HFF-Myc (cell line): ENCODE measurements around the gene CRYBA2.

Experiments used
- DNase-seq: peaks from one replicate; pipeline ENCODE4 v3.0.0-alpha.2; 2011; ENCODE audit warnings: low read depth; ENCODE audit errors: extremely low read depth
- H3K4me3 ChIP-seq: replicated peaks from 2 replicates; pipeline ENCODE4 v1.5.1; 2011; ENCODE audit warnings: low read depth, mild to moderate bottlenecking, control low read depth, low read length
- TF ChIP-seq, protein P1 (sequence below): IDR thresholded peaks from 2 replicates; pipeline ENCODE4 v1.5.1; 2012; ENCODE audit warnings: mild to moderate bottlenecking, low read depth, low read length, control low read depth; ENCODE audit errors: missing control alignments

CRYBA2 gene

DNA sequence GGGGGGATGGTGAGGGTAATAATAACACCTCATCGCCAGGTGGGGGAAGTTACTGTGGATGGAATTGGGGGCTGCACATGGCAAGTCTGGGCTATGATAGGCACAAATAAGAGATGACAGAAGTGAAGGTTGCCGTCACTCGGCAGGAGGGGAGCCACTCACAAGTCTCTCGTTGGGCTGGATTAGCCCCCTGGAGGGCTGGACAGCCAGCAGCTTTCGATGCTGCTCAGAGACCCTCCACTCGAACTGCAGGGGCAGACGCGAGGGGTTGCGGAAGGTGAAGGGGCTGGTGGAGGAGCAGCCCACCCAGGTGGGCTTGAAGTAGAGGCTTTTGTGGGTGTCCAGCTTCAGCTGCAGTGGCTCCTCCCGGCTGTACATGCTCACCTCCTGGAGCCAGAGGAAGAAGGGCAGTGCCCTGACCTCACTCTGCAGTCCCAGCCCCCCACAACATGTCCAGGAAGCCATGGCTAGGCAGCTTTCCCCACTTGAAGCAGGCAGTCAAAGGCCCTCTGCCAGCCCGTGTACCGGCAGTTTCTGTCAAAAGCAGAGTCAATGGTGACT, 29.9 kb upstream of the CRYBA2 start:
- no peak for DNase-seq
- TF ChIP-seq, protein P1, sequence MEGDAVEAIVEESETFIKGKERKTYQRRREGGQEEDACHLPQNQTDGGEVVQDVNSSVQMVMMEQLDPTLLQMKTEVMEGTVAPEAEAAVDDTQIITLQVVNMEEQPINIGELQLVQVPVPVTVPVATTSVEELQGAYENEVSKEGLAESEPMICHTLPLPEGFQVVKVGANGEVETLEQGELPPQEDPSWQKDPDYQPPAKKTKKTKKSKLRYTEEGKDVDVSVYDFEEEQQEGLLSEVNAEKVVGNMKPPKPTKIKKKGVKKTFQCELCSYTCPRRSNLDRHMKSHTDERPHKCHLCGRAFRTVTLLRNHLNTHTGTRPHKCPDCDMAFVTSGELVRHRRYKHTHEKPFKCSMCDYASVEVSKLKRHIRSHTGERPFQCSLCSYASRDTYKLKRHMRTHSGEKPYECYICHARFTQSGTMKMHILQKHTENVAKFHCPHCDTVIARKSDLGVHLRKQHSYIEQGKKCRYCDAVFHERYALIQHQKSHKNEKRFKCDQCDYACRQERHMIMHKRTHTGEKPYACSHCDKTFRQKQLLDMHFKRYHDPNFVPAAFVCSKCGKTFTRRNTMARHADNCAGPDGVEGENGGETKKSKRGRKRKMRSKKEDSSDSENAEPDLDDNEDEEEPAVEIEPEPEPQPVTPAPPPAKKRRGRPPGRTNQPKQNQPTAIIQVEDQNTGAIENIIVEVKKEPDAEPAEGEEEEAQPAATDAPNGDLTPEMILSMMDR = no peak
- no peak overlapping the region for H3K4me3 ChIP-seq

DNA sequence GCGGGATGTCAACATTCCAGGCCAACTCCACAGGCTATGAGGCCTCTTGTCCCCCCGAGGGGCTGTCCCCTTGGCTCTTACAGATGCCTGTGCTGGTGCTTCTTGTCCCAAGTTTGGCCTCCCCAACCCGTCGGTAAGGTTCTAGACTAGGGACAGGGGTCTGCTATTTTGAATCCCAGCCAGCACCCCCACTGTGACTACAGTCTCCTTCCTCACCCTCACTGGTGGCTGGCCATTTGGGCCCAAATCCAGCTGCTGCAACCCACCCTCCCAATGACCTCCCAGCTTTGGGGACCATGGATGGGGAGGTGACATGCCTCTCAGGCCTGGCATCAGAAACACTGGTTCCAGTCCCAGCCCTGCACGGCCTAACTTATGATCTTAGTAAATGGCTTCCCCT, 29.4 kb upstream of the CRYBA2 start:
- no peak for DNase-seq
- TF ChIP-seq, protein P1 = no peak
- no peak overlapping the region for H3K4me3 ChIP-seq

DNA sequence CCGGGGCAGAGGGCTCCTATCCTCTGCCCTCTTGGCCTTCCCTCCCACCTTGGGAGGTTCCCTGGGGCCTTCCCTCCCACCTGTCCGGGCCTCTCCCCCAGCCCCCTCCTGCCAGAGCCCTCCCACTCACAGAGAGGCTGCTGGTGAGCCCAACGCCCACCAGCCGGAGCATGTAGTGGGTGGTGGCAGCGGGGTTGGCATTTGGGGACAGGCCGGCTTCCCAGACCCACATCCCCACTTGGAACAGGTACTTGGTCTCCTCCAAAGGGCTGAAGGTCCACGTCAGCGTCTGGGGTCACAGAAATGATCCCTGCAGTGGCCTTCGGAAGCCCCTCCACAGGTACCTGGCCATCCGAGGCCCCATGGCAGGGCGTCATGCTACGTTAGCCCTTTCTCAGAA, 28.8 kb upstream of the CRYBA2 start:
- TF ChIP-seq, protein P1 = no peak
- no peak overlapping the region for H3K4me3 ChIP-seq
- no peak for DNase-seq

DNA sequence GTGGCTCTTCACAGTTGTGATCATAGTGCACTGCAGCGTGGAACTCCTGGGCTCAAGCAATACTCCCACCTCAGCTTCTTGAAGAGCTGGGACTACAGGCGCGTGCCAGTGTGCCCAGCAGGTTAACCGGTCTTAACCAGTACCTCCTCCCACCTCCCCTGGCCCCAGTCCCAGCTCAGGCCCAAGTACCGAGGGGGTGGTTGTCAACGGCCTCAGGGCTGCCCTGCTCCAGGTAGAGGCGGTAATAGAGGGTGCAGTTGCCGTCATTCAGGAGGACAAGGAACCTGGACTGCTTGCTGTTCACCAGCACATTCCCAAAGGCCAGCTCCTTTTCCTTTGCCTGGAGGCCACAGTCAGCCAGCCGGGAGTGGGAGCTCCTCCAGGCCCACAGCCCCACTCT, 28.4 kb upstream of the CRYBA2 start:
- H3K4me3 ChIP-seq = no peak overlapping the region
- no peak for DNase-seq
- TF ChIP-seq, protein P1 = no peak

DNA sequence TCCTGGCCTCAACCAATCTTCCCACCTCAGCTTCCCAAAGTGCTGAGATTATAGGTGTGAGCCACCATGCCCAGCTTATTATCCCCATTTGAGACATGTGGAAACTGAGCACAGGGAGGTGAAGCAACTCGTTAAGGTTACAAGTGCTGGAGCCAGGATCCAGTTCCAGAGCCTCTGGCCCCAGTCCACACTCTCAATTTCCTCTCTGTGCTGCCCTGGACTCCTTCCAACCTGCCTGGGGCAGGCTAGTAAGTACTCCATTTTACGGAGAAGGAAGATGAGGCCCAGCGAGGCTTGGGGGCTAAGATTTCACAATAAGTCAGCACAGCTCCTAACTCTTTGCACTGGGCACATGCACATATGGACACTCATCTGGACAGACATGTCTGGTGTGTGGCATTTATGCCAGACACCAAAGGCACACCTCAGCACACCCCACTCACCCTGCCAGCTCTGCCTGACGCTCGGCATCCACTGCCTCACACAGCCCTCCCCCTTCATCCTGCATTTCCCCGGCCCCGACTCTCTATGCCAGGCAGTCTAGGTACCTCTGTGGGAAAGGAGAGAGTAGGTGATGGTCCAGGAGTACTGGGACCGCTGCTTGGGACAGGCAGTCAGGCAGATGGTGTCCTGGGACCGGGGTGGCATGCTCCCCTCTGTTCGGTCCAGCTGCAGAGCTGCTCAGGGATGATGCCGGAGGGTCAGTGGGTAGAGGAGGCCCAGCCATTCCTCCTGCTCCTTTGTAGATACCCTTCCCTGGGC, 27.6 kb upstream of the CRYBA2 start:
- TF ChIP-seq, protein P1 = no peak
- no peak overlapping the region for H3K4me3 ChIP-seq
- no peak for DNase-seq

DNA sequence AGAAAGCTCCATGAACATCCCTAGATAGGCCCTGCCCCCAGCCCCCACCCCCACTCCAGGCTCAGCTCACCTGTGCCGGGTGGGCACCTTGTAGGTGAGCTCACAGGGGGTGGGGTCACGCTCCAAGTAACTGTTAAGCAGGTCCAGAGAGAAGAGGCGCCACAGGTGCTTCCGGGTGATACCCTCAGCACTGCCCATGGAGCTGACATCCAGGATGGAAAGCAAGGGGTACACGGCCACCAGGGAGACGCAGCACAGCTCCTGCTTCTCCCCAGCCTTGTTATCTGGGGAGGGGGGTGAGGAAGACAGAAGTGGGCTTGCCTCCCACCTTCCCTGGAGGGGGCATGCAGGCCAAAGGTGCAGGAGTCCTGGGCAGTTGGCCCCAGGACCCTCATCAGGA, 26.2 kb upstream of the CRYBA2 start:
- TF ChIP-seq, protein P1 = no peak
- H3K4me3 ChIP-seq = no peak overlapping the region
- DNase-seq = no peak

DNA sequence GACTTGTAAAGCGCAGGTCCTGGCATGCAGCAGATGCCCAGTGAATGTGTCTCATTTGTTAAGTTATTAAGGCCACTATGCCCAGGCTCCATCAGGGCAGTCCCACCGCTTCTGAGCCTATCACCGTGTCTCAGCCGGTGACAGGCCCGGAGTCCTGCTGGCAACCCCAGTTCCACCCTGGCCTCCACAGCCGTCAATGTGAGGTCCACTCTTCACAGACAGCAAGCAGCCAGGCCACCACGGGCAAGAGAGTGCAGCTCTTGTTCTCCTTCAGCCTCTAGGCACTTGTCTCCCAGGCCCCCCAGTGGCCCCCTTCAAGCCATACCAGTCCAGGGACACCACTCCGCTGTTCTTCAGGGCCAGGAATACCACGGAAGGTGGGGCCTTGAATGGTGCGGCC, 25.5 kb upstream of the CRYBA2 start:
- no peak for DNase-seq
- TF ChIP-seq, protein P1 = no peak
- no peak overlapping the region for H3K4me3 ChIP-seq
